Measurements from ENCODE around the gene DMXL1. TPM values are rescaled to one million over a fixed set of nuclear protein-coding genes. Genes with fewer than 3 reads are reported as not detected.
"Not testable (repeated sequence)": the region's sequence is repeated elsewhere in the genome, so short reads cannot be mapped to it uniquely, and the experiment has no call there.

The DMXL1 gene
- total RNA-seq, 1 donor from 2014 or later: 22.3 TPM

GRCh38 chr5:119229950-119230349 is 159.1 kb downstream of the DMXL1 start:
- Histone ChIP-seq H3K27ac (replicated peaks) (no peak overlapping the region), H3K4me1 (no peaks in the 10 kb centered on the region), H3K9me3 (replicated peaks) (no peaks in the 10 kb centered on the region), H3K27me3 (ENCODE audit: low read depth) (no peaks in the 10 kb centered on the region), H3K36me3 (peaks cover 25% of the 10 kb centered on the region), H3K4me3 (no peak overlapping the region)
- no peak for DNase-seq
- intact Hi-C loops (cut with micrococcal nuclease): no loop called here
- TF ChIP-seq, protein P1, sequence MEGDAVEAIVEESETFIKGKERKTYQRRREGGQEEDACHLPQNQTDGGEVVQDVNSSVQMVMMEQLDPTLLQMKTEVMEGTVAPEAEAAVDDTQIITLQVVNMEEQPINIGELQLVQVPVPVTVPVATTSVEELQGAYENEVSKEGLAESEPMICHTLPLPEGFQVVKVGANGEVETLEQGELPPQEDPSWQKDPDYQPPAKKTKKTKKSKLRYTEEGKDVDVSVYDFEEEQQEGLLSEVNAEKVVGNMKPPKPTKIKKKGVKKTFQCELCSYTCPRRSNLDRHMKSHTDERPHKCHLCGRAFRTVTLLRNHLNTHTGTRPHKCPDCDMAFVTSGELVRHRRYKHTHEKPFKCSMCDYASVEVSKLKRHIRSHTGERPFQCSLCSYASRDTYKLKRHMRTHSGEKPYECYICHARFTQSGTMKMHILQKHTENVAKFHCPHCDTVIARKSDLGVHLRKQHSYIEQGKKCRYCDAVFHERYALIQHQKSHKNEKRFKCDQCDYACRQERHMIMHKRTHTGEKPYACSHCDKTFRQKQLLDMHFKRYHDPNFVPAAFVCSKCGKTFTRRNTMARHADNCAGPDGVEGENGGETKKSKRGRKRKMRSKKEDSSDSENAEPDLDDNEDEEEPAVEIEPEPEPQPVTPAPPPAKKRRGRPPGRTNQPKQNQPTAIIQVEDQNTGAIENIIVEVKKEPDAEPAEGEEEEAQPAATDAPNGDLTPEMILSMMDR (IDR thresholded peaks at IDR 0.05; ENCODE audit: borderline replicate concordance): no peak

DNA sequence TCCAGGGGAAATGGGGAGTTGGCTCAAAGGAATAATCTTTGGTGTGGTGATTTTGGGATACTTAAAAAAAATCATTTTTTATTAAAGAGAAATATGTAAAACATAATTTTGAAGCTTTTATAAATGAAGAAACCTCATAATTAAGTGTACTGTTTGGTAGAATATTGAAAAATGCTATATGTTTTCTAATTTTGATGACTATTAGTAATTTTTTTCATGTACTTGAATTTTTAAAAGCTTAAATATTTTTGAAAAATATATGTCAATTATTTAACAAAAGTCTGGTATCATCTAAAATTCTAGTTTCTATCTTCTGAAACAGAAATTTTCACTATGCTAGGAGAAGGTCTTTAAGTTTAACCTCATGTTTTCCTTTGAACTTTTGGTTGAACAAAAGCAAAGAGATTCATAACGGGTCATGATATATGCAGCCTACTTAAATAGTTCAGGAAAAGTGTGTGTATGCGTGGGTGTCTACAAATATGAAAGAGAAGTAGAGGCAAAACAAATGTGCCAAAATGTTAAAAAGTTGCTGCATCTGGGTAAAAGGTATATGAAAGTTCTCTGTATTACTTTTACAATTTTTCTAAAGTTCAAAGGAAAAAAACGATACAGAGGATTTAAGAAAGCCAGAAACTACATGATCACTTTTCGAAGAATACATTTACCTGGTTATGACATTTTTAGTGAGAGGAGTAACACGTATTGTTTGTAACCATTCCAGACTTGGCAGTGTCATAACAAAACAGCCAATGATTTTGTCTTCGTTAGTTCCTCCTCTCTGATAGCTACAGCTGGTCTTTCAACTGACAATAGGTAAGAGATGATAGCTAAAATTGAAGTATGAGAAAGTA is 167.6 kb downstream of the DMXL1 start:
- intact Hi-C loops (cut with micrococcal nuclease): no loop called here
- TF ChIP-seq, protein P1 (IDR thresholded peaks at IDR 0.05; ENCODE audit: borderline replicate concordance): no peak
- H3K36me3 ChIP-seq: peaks cover 37% of the 10 kb centered on the region

DNA sequence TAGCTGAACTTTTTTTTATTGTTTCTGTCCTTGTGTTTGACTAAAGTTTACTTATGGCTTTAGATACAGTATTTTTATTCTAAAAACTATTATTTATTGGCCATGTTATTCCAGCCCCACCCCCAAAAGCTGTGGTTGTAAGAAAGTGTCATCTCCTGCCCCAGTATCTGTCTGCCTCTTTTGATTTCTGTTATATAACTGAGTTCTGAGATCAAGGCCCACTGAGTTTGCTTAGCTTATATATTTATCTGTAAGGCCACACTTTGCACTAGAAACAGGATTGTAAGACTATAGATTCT is 168.2 kb downstream of the DMXL1 start:
- TF ChIP-seq, protein P1 (IDR thresholded peaks at IDR 0.05; ENCODE audit: borderline replicate concordance): no peak

More for the DNA sequence above, 167.6 kb downstream of the DMXL1 start:
- no peak for DNase-seq
- H3K9me3 ChIP-seq (replicated peaks): no peaks in the 10 kb centered on the region
- no peaks in the 10 kb centered on the region for H3K4me1 ChIP-seq
- H3K27ac ChIP-seq (replicated peaks): no peak overlapping the region
- no peak overlapping the region for H3K4me3 ChIP-seq
- H3K27me3 ChIP-seq (ENCODE audit: low read depth): no peaks in the 10 kb centered on the region

GRCh38 chr5:119239826-119240225 is 168.9 kb downstream of the DMXL1 start:
- H3K4me1 ChIP-seq; H3K27ac ChIP-seq (replicated peaks); H3K27me3 ChIP-seq (ENCODE audit: low read depth); H3K9me3 ChIP-seq (replicated peaks); DNase-seq; H3K4me3 ChIP-seq; intact Hi-C loops (cut with micrococcal nuclease): not testable (repeated sequence)
- H3K36me3 ChIP-seq: peaks cover 32% of the 10 kb centered on the region

More for the DNA sequence above, 168.2 kb downstream of the DMXL1 start:
- Histone ChIP-seq H3K27ac (replicated peaks) (no peak overlapping the region), H3K4me1 (no peaks in the 10 kb centered on the region), H3K36me3 (peaks cover 34% of the 10 kb centered on the region), H3K9me3 (replicated peaks) (no peaks in the 10 kb centered on the region), H3K27me3 (ENCODE audit: low read depth) (no peaks in the 10 kb centered on the region), H3K4me3 (no peak overlapping the region)
- intact Hi-C loops (cut with micrococcal nuclease): no loop called here
- no peak for DNase-seq

DNA sequence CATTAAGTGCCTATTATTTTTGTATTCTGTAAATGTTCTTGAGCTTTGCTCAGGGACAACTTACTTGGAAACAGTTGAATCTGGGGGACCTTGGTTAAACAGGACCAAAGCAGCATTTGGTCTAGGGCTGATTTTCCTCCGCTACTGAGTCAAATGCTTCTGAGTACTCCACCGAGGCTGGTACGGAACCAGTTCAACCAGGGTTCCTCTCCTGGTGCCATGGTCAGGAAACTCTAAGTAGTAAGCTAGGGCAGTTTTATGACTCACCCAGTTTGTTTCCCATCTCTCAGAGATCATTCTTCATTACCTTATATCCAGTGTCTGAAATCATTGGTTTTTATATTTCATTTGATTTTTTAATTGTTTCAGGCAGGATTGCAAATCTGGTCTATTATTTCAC is 173.0 kb downstream of the DMXL1 start:
- intact Hi-C loops (cut with micrococcal nuclease): no loop called here
- Histone ChIP-seq H3K4me3 (no peak overlapping the region), H3K36me3 (peaks cover 29% of the 10 kb centered on the region), H3K27ac (replicated peaks) (no peak overlapping the region), H3K27me3 (ENCODE audit: low read depth) (no peaks in the 10 kb centered on the region), H3K4me1 (no peaks in the 10 kb centered on the region), H3K9me3 (replicated peaks) (no peaks in the 10 kb centered on the region)
- TF ChIP-seq, protein P1 (IDR thresholded peaks at IDR 0.05; ENCODE audit: borderline replicate concordance): no peak
- no peak for DNase-seq

Data from left ventricle myocardium inferior (tissue), 1 donor.